GM21825 (cell line): ENCODE results near the gene GJA4.
"Not testable (repeated sequence)": the region's sequence is repeated elsewhere in the genome, so short reads cannot be mapped to it uniquely, and the experiment has no call there.

Experiments used
- ATAC-seq: cut with Tn5 transposase; IDR thresholded peaks from one replicate; pipeline ENCODE4 v1.9.1; 2021; ENCODE audit warnings: mild to moderate bottlenecking, moderate library complexity; ENCODE audit not compliant: unreplicated experiment

GJA4 gene

GRCh38 chr1:34768856-34769255, 23.9 kb upstream of the GJA4 start:
- no peak for ATAC-seq

- no peak for ATAC-seq
Measured at GRCh38 chr1:34770891-34771504, 21.8 kb upstream of the GJA4 start.

- ATAC-seq: no peak
Measured at GRCh38 chr1:34771573-34772371, 21.0 kb upstream of the GJA4 start.

DNA sequence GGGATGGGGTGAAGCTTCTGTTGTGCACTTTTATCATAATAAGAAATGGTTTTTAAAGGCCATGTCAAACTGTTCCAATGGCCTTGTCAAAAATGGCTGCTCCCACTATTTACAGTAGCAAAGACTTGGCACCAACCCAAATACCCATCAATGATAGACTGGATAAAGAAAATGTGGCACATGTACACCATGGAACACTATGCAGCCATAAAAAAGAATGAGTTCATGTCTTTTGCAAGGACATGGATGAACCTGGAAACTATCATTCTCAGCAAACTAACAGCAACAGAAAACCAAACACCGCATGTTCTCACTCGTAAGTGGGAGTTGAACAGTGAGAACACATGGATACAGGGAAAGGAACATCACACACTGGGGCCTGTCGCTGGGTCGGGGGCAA, 19.7 kb upstream of the GJA4 start:
- ATAC-seq: not testable (repeated sequence)

GRCh38 chr1:34774957-34775356, 17.8 kb upstream of the GJA4 start:
- no peak for ATAC-seq

GRCh38 chr1:34776911-34777310, 15.9 kb upstream of the GJA4 start:
- no peak for ATAC-seq

- no peak for ATAC-seq
Measured at GRCh38 chr1:34777519-34778321, 15.1 kb upstream of the GJA4 start.

DNA sequence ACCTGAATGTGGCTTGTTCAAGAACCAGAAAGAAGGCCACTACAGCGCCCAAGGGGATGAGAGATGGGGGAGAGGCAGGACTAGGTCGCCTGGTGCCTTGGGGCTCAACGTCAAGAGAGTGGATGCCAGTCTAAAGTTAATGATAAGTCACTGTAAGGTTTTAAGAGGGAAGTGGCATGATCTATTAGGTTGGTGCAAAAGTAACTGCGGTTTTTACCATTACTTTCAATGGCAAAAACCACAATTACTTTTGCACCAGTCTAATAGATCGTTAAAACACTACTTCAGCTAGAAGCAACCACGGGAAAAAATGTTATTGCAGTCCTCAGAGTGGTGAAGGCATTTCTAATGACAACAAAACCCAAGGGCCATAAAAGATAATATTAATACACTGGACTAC, 14.4 kb upstream of the GJA4 start:
- no peak for ATAC-seq

DNA sequence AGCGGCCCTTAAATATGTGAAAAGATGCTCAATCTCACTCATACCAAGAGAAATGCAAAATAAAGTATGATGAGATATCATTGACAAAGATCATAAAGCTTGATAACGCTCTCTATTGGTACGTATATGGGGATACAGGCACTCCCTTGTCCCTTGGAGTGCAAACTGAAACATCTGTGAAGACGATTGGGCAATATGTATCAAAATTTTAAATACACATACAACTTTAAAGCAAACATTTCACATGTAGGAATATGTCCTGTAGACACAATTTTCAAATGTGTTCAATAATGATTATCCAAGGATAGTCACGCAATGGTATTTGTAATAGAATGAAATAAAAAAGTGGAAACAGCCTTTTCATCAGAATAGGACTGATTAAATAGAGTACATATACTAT, 13.8 kb upstream of the GJA4 start:
- no peak for ATAC-seq

DNA sequence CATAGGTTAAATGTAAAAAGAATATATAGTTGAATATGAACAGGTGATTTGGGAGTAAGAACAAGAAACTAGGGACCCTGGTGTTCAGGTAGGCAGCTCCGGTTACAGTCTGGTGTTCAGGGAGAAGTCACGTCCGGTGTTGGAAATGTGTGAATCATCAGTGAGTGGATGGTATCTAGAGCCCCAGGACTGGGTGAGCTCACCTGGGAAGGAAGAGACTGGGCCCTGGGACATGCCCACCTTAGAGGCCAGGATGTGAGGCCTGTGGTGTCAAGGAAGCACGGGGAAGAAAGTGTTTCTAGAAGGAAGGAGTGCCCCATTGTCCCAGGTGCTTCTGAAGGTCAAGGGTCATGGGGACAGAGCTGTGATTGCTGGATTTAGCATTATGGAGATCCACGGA, 13.3 kb upstream of the GJA4 start:
- ATAC-seq: no peak

GRCh38 chr1:34779962-34780361, 12.8 kb upstream of the GJA4 start:
- ATAC-seq: no peak

GRCh38 chr1:34780528-34780927, 12.3 kb upstream of the GJA4 start:
- no peak for ATAC-seq

DNA sequence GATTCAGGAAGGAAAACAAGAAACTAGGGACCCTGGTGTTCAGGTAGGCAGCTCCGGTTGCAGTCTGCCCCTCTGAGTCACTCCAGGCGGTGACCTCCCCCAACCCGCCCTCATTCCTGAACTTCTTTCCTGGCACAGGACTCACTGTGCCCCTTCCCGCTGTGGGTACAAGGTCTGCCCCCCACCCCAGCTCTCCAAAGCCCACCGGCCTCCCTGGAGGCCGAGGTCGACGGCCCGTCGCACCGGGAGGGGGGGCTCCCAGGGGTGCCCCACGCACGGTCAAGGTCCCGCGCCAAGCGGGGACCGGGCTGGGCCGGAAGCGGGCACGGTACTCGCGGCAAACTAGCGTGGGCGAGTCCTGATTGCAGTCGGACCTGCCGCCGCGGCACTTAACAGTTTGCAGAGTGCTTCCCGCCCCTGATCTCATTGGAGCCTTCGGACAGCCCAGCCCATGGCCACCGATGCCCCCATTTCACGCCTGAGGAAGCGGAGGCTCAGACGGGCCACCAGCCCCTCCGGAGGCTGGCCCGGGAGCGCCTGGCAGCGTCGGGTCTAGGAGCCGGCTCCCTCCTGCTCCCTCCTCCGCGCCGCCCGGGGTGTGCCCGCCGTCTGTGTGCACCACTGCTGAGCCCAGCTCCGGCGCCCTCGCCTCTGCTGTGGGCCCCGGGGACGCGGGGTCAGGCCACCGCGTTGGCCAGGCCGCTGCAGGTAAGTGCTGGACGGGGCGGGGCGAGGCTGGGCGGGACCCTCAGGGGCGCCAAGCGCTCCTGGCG, 11.5 kb upstream of the GJA4 start, which contains the start of gene GJB3:
Gene GJB3 (plus strand): TSS at position 144 of the 773 bp plus-strand sequence. CDS start 3,549 bp downstream, outside the sequence.
- ATAC-seq: no peak

DNA sequence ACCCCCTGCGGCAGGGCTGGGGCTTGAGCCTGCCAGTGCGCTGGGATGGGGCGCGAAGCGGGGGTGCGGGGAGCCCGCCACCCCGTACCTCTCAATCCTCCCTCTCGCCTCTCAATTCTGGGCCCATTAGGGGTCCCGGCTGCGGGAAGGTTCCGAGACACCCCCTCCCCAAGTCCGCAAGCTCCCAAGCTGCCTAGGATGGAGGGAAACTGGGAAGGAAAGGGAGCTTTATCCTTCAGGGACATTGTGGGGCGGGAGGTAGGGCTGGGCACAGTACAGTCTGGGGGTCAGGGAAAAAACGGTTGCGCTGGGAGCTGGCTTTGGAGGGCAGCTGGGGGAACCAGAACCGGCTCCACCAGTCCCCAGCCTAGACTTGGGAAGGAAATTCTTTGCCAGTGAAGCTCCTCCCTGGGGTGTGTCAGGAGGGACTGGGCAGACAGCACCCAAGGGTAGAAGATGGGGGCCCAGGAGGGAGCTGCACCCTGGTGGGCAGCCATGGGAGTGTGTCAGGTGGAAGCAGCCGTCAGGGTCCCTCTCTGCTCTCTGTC, 10.9 kb upstream of the GJA4 start:
- no peak for ATAC-seq

DNA sequence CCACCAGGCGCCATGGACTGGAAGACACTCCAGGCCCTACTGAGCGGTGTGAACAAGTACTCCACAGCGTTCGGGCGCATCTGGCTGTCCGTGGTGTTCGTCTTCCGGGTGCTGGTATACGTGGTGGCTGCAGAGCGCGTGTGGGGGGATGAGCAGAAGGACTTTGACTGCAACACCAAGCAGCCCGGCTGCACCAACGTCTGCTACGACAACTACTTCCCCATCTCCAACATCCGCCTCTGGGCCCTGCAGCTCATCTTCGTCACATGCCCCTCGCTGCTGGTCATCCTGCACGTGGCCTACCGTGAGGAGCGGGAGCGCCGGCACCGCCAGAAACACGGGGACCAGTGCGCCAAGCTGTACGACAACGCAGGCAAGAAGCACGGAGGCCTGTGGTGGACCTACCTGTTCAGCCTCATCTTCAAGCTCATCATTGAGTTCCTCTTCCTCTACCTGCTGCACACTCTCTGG, 8.0 kb upstream of the GJA4 start:
- no peak for ATAC-seq

GRCh38 chr1:34785231-34785874, 7.4 kb upstream of the GJA4 start:
- no peak for ATAC-seq

DNA sequence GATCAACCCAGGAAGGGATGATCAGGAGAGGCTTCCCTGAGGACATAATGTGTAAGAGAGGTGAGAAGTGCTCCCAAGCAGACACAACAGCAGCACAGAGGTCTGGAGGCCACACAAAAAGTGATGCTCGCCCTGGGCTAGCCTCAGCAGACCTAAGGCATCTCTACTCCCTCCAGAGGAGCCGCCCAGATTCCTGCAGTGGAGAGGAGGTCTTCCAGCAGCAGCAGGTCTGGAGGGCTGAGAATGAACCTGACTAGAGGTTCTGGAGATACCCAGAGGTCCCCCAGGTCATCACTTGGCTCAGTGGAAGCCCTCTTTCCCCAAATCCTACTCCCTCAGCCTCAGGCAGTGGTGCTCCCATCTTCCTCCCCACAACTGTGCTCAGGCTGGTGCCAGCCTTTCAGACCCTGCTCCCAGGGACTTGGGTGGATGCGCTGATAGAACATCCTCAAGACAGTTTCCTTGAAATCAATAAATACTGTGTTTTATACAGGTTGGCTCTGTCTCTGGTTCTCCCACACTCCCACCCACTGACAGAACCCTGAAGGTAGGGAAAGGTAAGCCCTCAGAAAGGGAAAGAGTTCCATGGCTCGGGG, 6.8 kb upstream of the GJA4 start:
- ATAC-seq: no peak

- ATAC-seq: no peak
Measured at GRCh38 chr1:34786521-34787325, 6.1 kb upstream of the GJA4 start.
